Astrocyte (in vitro differentiated cells and primary cell): ENCODE results near the gene MEFV. TPM values are rescaled to one million over a fixed set of nuclear protein-coding genes. Genes with fewer than 3 reads are reported as not detected.

Experiments used
- DNase-seq: peaks from one replicate; pipeline ENCODE4 v3.0.0-alpha.2; 2010; ENCODE audit warnings: low read depth
- FAIRE-seq: peaks from 2 replicates; lab custom pipeline; 2011; peaks lifted over from hg19 to GRCh38; lab: Jason Lieb, UNC
- H2AFZ ChIP-seq: 2 replicates; pipeline ENCODE4 v1.6.0; 2012; ENCODE audit warnings: low read depth, low read length, inconsistent platforms
- H3K27ac ChIP-seq: 2 replicates; pipeline ENCODE4 v1.5.1; 2011; ENCODE audit warnings: low read depth, low read length, inconsistent platforms
- H3K27me3 ChIP-seq: 2 replicates; pipeline ENCODE4 v1.6.0; 2011; ENCODE audit warnings: low read length, inconsistent platforms; ENCODE audit not compliant: insufficient read depth
- H3K36me3 ChIP-seq: 2 replicates; pipeline ENCODE4 v1.5.1; 2011; ENCODE audit warnings: low read length, inconsistent platforms; ENCODE audit not compliant: insufficient read depth
- H3K4me1 ChIP-seq: 2 replicates; pipeline ENCODE4 v1.5.1; 2011; ENCODE audit warnings: low read length, inconsistent platforms; ENCODE audit not compliant: insufficient read depth
- H3K4me2 ChIP-seq: 2 replicates; pipeline ENCODE4 v1.6.0; 2012; ENCODE audit warnings: low read length, inconsistent platforms
- H3K4me3 ChIP-seq: 2 replicates; pipeline ENCODE4 v1.5.1; 2011; ENCODE audit warnings: low read depth, mild to moderate bottlenecking, low read length, inconsistent platforms; ENCODE audit not compliant: insufficient read depth
- H3K79me2 ChIP-seq: 2 replicates; pipeline ENCODE4 v1.6.0; 2012; ENCODE audit warnings: mild to moderate bottlenecking, low read length, inconsistent platforms; ENCODE audit not compliant: insufficient read depth
- H3K9ac ChIP-seq: 2 replicates; pipeline ENCODE4 v1.6.0; 2012; ENCODE audit warnings: mild to moderate bottlenecking, low read length, inconsistent platforms
- H3K9me3 ChIP-seq: 2 replicates; pipeline ENCODE4 v1.5.1; 2012; ENCODE audit warnings: low read depth, mild to moderate bottlenecking, low read length, inconsistent platforms; ENCODE audit not compliant: insufficient read depth
- H4K20me1 ChIP-seq: 2 replicates; pipeline ENCODE4 v1.6.0; 2012; ENCODE audit warnings: low read length, inconsistent platforms; ENCODE audit not compliant: insufficient read depth
- H3K27ac Mint-ChIP-seq: one replicate; pipeline ENCODE4 v1.8.0; 2021; ENCODE audit warnings: mild to moderate bottlenecking, mixed read lengths; ENCODE audit not compliant: unreplicated experiment
- H3K27me3 Mint-ChIP-seq: one replicate; pipeline ENCODE4 v1.8.0; 2021; ENCODE audit warnings: low read depth, mixed read lengths; ENCODE audit not compliant: unreplicated experiment
- H3K36me3 Mint-ChIP-seq: one replicate; pipeline ENCODE4 v1.8.0; 2021; ENCODE audit warnings: low read depth, mixed read lengths; ENCODE audit not compliant: unreplicated experiment
- H3K4me1 Mint-ChIP-seq: one replicate; pipeline ENCODE4 v1.8.0; 2021; ENCODE audit warnings: low read depth, mixed read lengths; ENCODE audit not compliant: unreplicated experiment
- H3K4me3 Mint-ChIP-seq: one replicate; pipeline ENCODE4 v1.8.0; 2021; ENCODE audit warnings: mild to moderate bottlenecking, moderate library complexity, mixed read lengths; ENCODE audit not compliant: unreplicated experiment
- H3K9me3 Mint-ChIP-seq: one replicate; pipeline ENCODE4 v1.8.0; 2021; ENCODE audit warnings: mild to moderate bottlenecking, mixed read lengths; ENCODE audit not compliant: unreplicated experiment
- CTCF ChIP-seq: IDR thresholded peaks from 2 replicates; pipeline ENCODE4 v1.5.1; 2011; ENCODE audit warnings: low read depth, mild to moderate bottlenecking, inconsistent platforms, low read length, moderate library complexity; ENCODE audit not compliant: insufficient read depth
- EZH2 ChIP-seq: IDR thresholded peaks from 2 replicates; pipeline ENCODE4 v1.6.1; 2012; ENCODE audit warnings: mild to moderate bottlenecking, low read length, inconsistent platforms; ENCODE audit not compliant: insufficient read depth
- total RNA-seq: library from RNA; stranded (reverse); gene quantifications from 2 replicates; pipeline ENCODE4 v1.2.1, GENCODE V29; 2021

MEFV gene
- total RNA-seq, 1 donor from 2014 or later: not detected

GRCh38 chr16:3268294-3268693, 11.9 kb upstream of the MEFV start:
- Histone ChIP-seq H3K4me3 (no peak overlapping the region), H3K79me2 (no peaks in the 10 kb centered on the region), H4K20me1 (no peaks in the 10 kb centered on the region), H3K36me3 (no peaks in the 10 kb centered on the region), H3K27me3 (no peaks in the 10 kb centered on the region), H3K4me2 (no peak overlapping the region), H3K27ac (no peak overlapping the region), H3K4me1 (peaks cover 5% of the 10 kb centered on the region), H3K9ac (no peak overlapping the region), H2AFZ (no peak overlapping the region), H3K9me3 (no peaks in the 10 kb centered on the region)
- TF ChIP-seq CTCF (no peak), EZH2 (no peak)
- no peak overlapping the region for H3K4me3 Mint-ChIP-seq
- DNase-seq (no peak), FAIRE-seq (no peak)
- H3K36me3 Mint-ChIP-seq: peaks cover 3% of the 10 kb centered on the region
- H3K27ac Mint-ChIP-seq: no peak overlapping the region
- no peaks in the 10 kb centered on the region for H3K4me1 Mint-ChIP-seq
- peaks cover 9% of the 10 kb centered on the region for H3K27me3 Mint-ChIP-seq
- peaks cover 6% of the 10 kb centered on the region for H3K9me3 Mint-ChIP-seq

- Mint-ChIP-seq H3K27me3 (peaks cover 16% of the 10 kb centered on the region), H3K4me1 (no peaks in the 10 kb centered on the region), H3K27ac (no peak overlapping the region), H3K36me3 (peaks cover 3% of the 10 kb centered on the region), H3K4me3 (no peak overlapping the region), H3K9me3 (peaks cover 8% of the 10 kb centered on the region)
- FAIRE-seq: no peak
- TF ChIP-seq EZH2 (no peak), CTCF (peak; percentile 45)
- peaks cover 5% of the 10 kb centered on the region for H3K4me1 ChIP-seq
- peak; percentile 59 for DNase-seq
- H3K79me2 ChIP-seq: no peaks in the 10 kb centered on the region
- no peak overlapping the region for H2AFZ ChIP-seq
- H3K4me3 ChIP-seq: no peak overlapping the region
- H3K9me3 ChIP-seq: no peaks in the 10 kb centered on the region
- H3K9ac ChIP-seq: no peak overlapping the region
- no peak overlapping the region for H3K4me2 ChIP-seq
- no peaks in the 10 kb centered on the region for H3K27me3 ChIP-seq
- H3K36me3 ChIP-seq: no peaks in the 10 kb centered on the region
- H3K27ac ChIP-seq: no peak overlapping the region
- no peaks in the 10 kb centered on the region for H4K20me1 ChIP-seq
These were observed 10.6 kb upstream of the MEFV start for GRCh38 chr16:3266873-3267537.
